Activated T-helper 2 cell treated with anti-CD3 and anti-CD28 coated beads, Interferon-gamma antibody, Interleukin-2, Interleukin-4, amounts not matched to agents 10 μg/mL and 5 μg/mL and 100 μg/mL, durations not matched to agents 14 hours and 24 hours and 36 hours (primary cell): ENCODE results near the gene GMEB2. TPM values are rescaled to one million over a fixed set of nuclear protein-coding genes. Genes with fewer than 3 reads are reported as not detected.

Experiments
- DNase-seq: peaks from one replicate; pipeline ENCODE4 v3.0.0; 2021; ENCODE audit warnings: low spot score
- H3K27ac Mint-ChIP-seq: one replicate; pipeline ENCODE4 v1.8.0; 2021; ENCODE audit warnings: mixed read lengths
- H3K27me3 Mint-ChIP-seq: one replicate; pipeline ENCODE4 v1.8.0; 2021; ENCODE audit warnings: low read depth, mixed read lengths
- H3K36me3 Mint-ChIP-seq: one replicate; pipeline ENCODE4 v1.8.0; 2021; ENCODE audit warnings: low read depth, mixed read lengths
- H3K4me1 Mint-ChIP-seq: one replicate; pipeline ENCODE4 v1.8.0; 2021; ENCODE audit warnings: low read depth, mixed read lengths
- H3K4me3 Mint-ChIP-seq: one replicate; pipeline ENCODE4 v1.8.0; 2021; ENCODE audit warnings: low read depth, mild to moderate bottlenecking, moderate library complexity, mixed read lengths
- H3K9me3 Mint-ChIP-seq: one replicate; pipeline ENCODE4 v1.8.0; 2021; ENCODE audit warnings: mixed read lengths
- intact Hi-C: fragments of 100-400 bp; cut with micrococcal nuclease; formaldehyde crosslinking; loops from one replicate; pipeline ENCODE4 v1.15.1; 2023
- total RNA-seq: library from RNA; stranded (reverse); gene quantifications from 2 replicates; pipeline ENCODE4 v1.2.3, GENCODE V29; 2022

The GMEB2 gene
- total RNA-seq, 1 donor from 2014 or later, result 13.6 TPM

DNA sequence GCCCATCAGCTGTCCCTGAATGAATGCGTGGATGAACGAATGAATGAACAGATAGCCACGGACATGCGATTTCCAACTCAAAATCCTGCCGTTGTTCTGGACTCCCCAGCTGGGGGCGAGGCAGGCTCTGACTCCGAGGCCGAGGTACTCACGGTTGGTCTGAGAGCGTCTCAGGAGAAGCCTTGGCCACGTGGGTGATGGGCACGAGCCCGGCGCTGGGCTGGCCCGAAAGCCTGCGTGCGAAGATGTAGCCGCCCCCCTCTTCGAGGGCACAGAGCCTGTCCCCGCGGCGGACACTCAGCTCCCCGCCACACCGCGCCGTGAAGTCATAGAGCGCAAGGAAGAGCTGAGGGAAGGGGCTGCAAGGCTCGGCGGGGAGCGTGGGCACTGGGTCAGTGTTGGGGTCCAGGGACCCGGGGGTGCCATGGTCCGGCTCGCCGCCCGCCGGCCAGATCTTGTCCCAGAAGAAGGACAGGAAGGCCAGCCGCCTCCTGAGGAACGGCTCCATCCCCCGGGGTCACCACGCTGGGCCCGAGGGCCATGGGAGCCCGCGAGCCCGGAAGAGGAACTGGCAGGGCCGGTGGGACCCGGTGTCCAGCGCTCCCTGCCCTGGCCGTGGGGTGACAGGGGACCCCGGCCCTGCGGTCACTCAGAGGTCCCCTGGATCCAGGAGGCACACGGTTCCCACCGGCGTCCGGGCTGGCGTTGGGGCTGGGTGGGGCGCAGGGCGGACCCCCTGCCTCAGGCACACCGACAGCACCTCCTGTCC, 79.8 kb downstream of the GMEB2 start:
- Mint-ChIP-seq H3K27me3 (peaks cover 19% of the 10 kb centered on the region), H3K27ac (no peak overlapping the region), H3K9me3 (no peaks in the 10 kb centered on the region), H3K4me3 (no peak overlapping the region), H3K36me3 (no peaks in the 10 kb centered on the region), H3K4me1 (no peaks in the 10 kb centered on the region)
- no peak for DNase-seq
- intact Hi-C loops, result no loop called here

DNA sequence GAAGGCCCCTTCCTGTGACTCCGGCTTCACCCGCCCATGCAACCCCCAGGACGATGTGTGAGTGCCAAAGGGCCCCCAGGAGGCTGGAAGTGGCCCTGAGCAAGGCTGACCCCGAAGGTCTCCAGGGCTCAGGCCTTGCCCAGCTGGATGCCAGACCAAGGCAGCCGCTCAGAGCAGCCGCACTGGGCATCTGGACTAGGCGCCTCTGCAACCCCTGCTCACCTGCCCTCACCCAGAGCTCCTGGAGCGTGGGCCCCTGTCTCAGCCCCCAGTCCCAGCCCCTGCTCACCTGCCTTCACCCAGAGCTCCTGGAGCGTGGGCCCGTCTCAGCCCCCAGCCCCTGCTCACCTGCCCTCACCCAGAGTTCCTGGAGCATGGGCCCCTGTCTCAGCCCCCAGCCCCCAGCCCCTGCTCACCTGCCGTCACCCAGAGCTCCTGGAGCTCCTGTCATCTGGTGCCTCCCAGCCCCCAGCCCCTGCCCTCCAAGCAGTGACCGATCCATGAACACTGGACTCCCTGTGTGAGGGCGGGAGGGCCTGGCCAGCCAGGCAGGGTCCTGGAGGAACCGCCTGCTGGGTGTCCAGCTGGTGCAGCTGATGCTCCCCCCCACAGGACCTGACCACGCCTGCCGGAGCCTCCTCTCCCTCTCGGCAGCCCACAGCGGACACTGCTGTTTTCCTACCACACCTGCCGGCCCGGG, 80.5 kb downstream of the GMEB2 start:
- peaks cover 19% of the 10 kb centered on the region for H3K27me3 Mint-ChIP-seq
- H3K4me3 Mint-ChIP-seq, result no peak overlapping the region
- H3K9me3 Mint-ChIP-seq, result no peaks in the 10 kb centered on the region
- no peaks in the 10 kb centered on the region for H3K36me3 Mint-ChIP-seq
- DNase-seq, result no peak
- intact Hi-C loops, result no loop called here
- H3K4me1 Mint-ChIP-seq, result no peaks in the 10 kb centered on the region
- H3K27ac Mint-ChIP-seq, result no peak overlapping the region

DNA sequence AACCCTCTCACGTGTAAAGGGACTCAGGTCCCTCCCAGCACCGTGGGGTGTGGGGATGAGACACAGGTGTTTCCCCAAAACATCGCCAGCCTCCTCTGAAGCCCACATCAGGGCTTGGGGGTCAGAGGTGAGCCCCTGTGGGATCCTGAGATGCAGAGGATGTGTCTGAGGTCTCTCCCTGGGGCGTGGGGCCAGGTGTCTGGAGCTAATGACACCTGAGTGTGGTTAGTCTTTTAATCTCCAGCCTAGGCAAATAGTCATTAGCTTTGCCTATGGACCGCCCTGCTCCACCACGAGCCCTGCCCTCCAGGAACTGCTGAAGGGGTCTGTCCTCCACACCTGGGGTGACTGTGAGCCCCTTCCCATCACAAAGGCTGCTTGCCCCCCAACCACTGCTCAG, 81.1 kb downstream of the GMEB2 start:
- DNase-seq, result no peak
- no peaks in the 10 kb centered on the region for H3K4me1 Mint-ChIP-seq
- intact Hi-C loops, result no loop called here
- H3K4me3 Mint-ChIP-seq, result no peak overlapping the region
- H3K36me3 Mint-ChIP-seq, result no peaks in the 10 kb centered on the region
- peaks cover 16% of the 10 kb centered on the region for H3K27me3 Mint-ChIP-seq
- H3K27ac Mint-ChIP-seq, result no peak overlapping the region
- H3K9me3 Mint-ChIP-seq, result no peaks in the 10 kb centered on the region

DNA sequence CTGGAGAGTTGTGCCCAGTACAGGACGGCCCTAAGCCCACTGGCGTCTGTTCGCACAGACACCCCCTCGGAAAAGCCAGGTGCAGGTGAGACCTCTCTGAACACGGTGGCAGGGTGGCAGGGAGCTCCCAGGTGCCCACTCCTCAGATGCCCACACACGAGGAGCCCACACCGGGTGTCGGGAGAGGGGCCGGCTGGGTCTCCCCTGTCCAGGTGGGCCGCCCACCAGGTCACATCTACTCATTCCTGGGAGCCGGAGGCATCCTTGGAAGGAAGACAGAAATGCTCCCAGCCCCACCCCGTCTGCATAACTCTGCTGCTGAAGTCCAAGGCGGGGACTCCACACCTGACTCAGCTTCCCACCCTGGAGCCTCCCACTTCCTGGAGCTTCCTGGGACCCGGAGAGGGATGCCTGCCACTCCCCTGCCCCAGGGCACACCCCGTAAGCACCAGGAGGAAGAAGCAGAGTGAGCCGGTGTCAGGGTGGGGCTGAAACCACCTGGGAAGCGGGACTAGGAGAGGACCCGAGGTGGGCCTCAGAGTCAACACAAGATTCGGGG, 81.9 kb downstream of the GMEB2 start:
- Mint-ChIP-seq H3K27me3 (peaks cover 13% of the 10 kb centered on the region), H3K4me3 (no peak overlapping the region), H3K36me3 (no peaks in the 10 kb centered on the region), H3K4me1 (no peaks in the 10 kb centered on the region), H3K9me3 (no peaks in the 10 kb centered on the region), H3K27ac (no peak overlapping the region)
- intact Hi-C loops, result no loop called here
- DNase-seq, result no peak

DNA sequence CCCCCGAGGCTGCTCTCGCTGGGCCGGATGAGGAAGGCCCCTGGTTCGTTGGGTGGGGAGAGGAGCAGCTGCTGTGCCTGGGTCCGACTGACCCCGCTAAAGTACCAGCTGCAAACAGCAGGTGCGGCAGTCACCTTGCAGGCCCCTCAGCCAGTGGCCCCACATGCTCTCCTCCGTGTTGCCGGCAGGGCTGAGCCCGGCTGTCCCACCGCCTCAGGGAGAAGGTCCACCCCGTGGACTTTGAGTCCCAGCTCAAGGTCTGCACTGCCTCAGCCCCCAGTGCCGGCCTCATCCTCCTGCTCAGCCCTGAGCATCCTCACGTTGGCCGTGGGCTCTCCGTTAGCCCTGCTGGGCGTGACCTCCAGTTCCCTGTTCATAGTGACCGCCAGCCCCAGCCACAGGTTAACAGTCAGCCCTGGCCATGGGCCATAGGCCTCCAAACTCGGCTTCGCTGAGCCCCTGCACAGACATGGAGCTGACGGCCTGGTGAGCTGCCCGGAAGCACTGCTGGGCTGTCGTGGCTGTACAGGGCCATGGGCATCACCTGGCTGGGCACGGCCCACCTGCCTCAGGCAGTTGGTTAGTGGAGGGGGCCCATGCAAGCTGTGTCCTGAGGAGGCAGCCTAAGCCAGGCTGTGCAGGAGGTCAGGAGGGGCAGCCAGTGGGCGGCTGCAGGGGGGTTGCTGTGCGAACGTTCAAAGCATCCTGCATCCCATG, 82.5 kb downstream of the GMEB2 start:
- intact Hi-C loops, result no loop called here
- H3K36me3 Mint-ChIP-seq, result no peaks in the 10 kb centered on the region
- no peaks in the 10 kb centered on the region for H3K9me3 Mint-ChIP-seq
- DNase-seq, result no peak
- peaks cover 10% of the 10 kb centered on the region for H3K27me3 Mint-ChIP-seq
- H3K4me3 Mint-ChIP-seq, result no peak overlapping the region
- no peaks in the 10 kb centered on the region for H3K4me1 Mint-ChIP-seq
- H3K27ac Mint-ChIP-seq, result no peak overlapping the region

DNA sequence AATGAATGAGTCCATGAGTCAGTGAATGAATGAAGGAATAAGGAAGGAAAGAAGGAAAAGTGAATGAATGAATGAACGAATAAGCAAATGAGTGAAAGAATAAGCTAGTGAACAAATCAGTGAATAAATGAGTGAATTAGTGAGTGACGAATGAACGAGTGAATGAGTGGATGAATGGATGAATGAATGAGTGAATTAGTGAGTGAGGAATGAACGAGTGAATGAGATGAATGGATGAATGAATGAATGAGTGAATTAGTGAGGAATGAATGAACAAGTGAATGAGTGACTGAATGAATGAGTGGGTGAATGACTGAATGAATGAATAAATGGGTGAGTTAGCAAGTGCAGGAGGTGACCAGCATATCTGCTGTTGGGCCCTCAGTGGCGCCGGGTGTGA, 83.2 kb downstream of the GMEB2 start:
- Mint-ChIP-seq H3K27me3 (peaks cover 6% of the 10 kb centered on the region), H3K9me3 (no peaks in the 10 kb centered on the region), H3K27ac (no peak overlapping the region), H3K4me3 (no peak overlapping the region), H3K36me3 (no peaks in the 10 kb centered on the region), H3K4me1 (no peaks in the 10 kb centered on the region)
- intact Hi-C loops, result no loop called here
- no peak for DNase-seq

DNA sequence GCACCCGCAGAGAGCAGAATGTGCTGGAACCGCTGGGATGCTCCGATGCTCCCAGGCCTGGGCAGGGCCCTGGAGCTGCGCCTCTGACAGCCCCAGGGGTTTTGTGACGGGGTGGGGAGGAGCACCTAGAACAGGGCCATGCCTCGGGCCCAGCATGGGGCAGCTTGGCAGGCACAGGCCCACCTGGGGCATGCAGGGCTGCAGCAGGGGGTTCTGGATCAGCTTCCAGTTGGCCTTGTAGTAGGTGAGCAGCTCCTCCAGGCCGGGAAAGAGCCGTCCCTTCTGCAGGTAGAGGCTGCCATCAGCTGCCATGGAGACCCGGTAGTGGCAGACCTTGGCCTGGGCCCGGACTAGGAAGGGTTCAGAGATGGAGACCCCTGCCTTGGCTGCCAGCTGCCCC, 83.8 kb downstream of the GMEB2 start:
- H3K27me3 Mint-ChIP-seq, result peaks cover 4% of the 10 kb centered on the region

DNA sequence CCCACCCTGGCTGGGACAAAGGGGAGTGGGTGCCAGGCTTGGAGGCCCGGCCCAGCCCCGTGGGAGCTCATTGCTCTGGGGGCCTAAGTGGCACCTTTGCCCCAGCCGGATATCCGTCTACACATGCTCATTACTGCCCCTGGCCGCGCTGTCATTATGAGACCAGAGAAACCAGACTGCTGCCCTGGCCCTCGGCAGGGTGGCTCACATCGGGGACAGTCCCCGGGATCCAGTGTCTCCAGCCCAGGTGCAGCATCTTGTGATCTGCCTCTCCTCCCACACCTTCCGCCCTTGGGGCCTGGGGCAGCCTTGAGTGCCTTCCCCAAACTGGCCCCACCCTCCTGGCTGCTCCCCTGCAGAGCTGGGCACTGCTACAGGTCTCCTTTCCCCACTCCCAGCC, 84.2 kb downstream of the GMEB2 start:
- DNase-seq, result no peak
- Mint-ChIP-seq H3K27ac (no peak overlapping the region), H3K27me3 (peaks cover 4% of the 10 kb centered on the region), H3K9me3 (no peaks in the 10 kb centered on the region), H3K36me3 (no peaks in the 10 kb centered on the region), H3K4me3 (no peak overlapping the region), H3K4me1 (peaks cover 2% of the 10 kb centered on the region)
- intact Hi-C loops, result no loop called here

More for the DNA sequence above, 83.8 kb downstream of the GMEB2 start:
- Mint-ChIP-seq H3K27ac (no peak overlapping the region), H3K36me3 (no peaks in the 10 kb centered on the region), H3K9me3 (no peaks in the 10 kb centered on the region), H3K4me1 (no peaks in the 10 kb centered on the region), H3K4me3 (no peak overlapping the region)
- intact Hi-C loops, result no loop called here
- no peak for DNase-seq

DNA sequence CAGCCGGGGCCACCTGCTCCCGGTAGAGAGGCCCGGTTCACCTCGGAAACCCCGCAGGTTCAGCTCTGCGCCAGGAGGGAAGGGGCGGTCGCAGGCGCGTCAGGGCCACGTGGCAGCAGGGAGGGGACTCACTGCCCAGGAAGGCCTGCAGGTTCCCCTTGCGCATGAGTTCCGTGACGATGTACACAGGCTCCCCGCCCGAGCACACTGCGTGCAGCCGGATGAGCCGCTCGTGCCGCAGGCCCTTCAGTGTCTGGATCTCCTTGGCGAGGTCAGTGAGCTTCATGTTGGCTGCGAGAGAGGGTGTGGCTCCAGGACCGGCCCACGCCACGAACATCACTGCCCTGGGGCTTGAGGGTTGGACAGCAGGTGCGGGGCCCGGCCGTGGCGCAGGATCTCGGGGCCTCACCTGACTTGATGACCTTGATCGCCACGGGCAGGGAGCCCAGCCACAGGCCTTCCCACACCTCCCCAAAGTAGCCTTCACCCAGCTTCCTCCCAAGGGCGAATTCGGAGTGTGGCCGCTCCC, 84.8 kb downstream of the GMEB2 start:
- H3K27ac Mint-ChIP-seq, result no peak overlapping the region
- no peak for DNase-seq
- H3K9me3 Mint-ChIP-seq, result no peaks in the 10 kb centered on the region
- intact Hi-C loops, result no loop called here
- H3K36me3 Mint-ChIP-seq, result no peaks in the 10 kb centered on the region
- H3K4me1 Mint-ChIP-seq, result peaks cover 2% of the 10 kb centered on the region
- peaks cover 4% of the 10 kb centered on the region for H3K27me3 Mint-ChIP-seq
- H3K4me3 Mint-ChIP-seq, result no peak overlapping the region

DNA sequence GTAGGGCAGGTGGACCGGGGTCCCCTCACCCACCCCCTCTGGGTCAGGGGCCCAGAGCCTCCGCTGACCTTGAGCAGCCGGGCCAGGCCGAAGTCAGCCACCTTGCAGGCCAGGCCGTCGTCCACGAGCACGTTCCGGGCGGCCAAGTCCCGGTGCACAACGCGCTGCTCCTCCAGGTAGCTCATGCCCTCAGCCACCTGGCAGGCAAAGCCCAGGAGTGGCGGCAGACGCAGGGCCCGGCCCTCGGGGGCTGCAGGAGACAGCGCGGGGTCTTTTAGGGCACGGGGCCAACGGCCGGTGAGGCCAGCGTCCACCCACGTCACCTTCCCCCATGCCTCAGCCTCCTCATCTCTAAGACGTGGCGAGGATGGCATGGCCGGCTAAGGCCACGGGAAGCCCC, 85.5 kb downstream of the GMEB2 start:
- Mint-ChIP-seq H3K4me3 (no peak overlapping the region), H3K27ac (no peak overlapping the region), H3K4me1 (peaks cover 5% of the 10 kb centered on the region), H3K9me3 (no peaks in the 10 kb centered on the region), H3K27me3 (peaks cover 4% of the 10 kb centered on the region), H3K36me3 (no peaks in the 10 kb centered on the region)
- DNase-seq, result no peak
- intact Hi-C loops, result no loop called here

DNA sequence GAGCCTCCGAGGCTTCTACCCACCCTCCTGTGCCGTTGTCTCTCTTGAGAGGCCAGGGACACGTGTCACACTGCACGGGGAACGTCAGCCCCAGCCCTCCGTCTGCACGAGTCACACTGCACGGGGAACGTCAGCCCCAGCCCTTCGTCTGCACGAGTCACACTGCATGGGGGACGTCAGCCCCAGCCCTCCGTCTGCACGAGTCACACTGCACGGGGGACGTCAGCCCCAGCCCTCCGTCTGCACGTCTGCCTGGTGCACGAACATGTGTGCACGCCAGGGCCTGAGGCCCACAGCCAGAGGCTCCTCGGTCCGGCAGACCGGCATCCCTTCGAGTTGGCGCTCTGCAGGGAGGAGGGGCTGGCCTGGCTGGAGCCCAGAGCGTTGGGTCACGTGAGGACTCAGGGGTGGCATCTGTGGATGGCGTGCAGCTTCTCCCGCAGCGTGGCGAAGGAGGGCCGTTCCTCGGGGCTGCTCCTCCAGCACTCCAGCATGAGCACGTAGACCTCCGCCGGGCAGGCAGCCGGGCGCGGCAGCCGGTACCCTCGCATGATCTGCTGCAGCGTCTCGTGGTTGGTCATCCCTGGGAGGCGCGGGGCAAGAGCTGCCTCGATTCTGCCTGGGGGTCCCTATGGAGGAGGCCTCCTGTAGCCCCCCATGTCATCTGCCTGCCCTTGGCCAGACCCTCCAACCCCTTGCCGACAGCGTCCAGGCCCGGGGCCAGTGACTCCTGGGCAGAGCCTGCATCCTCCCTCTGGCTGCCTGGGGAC, 86.3 kb downstream of the GMEB2 start:
- Mint-ChIP-seq H3K27me3 (peaks cover 4% of the 10 kb centered on the region), H3K36me3 (no peaks in the 10 kb centered on the region), H3K4me1 (peaks cover 5% of the 10 kb centered on the region), H3K27ac (no peak overlapping the region), H3K4me3 (no peak overlapping the region), H3K9me3 (no peaks in the 10 kb centered on the region)
- intact Hi-C loops, result no loop called here
- DNase-seq, result no peak
